HG03571 (cell line): ENCODE results near the gene CALML3.

ENCODE experiments used
- ATAC-seq: cut with Tn5 transposase; IDR thresholded peaks from one replicate; pipeline ENCODE4 v1.9.1; 2021; ENCODE audit not compliant: unreplicated experiment

The CALML3 gene

DNA sequence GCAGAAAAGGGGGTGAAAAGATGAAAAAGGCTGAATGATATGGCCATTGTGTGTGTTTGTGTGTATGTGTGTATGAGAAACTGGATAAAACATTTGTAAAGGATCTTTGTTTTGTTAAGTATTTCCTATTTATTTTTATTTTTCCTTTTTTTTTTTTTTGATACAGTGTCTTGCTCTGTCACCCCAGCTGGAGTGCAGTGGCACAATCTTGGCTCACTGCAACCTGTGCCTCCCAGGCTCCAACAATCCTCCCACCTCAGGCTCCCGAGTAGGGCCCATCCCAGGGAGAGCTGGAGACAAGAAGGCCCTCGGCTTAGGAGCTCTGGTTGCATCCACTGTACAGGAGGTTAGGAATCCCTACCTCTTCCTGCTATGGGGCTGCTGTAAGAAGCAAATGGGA, 18.5 kb upstream of the CALML3 start:
- no peak for ATAC-seq

DNA sequence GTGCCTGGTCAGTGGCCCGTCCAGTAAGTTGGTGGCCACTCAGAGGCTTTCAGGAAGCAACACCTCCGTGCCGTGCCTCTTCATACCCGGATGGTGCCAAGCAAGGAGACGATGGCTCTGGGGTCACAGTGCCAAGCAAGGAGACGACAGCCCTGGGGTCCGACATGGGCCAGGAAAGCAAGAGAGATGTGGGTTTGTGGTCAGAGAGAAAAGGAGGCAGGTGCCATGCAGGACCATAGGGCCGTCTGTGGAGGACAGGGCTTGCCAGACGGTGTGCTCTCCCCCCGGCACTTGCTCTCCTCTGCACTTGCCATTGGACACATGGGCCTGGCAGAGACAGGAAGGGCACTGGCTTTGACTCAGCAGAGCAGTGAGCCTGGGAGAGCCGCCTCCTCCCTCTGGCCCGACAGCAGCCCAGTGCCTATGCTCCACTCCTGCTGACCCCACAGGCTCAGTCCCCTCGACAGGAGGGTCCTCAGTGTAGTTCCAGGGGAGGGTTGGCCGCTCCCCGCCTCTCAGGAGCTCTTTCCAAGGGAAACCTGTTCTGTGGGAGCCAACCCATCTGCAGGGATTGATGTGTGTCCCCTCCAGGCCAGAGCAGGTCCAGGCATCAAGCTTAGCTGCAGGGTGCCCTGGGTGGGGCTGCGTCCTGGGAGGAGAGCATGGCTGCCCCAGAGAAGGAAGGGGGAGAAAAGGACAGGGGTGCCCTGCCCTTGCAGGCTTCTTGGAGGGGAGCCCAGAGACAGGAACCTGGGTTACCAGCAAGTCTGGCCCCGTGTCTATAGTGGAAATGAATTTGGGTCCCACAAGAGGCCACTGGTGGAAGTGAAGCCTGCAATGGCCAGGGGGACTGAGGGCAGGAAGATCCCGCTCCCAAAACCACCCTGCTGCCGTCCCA, 17.8 kb upstream of the CALML3 start:
- ATAC-seq, result no peak

DNA sequence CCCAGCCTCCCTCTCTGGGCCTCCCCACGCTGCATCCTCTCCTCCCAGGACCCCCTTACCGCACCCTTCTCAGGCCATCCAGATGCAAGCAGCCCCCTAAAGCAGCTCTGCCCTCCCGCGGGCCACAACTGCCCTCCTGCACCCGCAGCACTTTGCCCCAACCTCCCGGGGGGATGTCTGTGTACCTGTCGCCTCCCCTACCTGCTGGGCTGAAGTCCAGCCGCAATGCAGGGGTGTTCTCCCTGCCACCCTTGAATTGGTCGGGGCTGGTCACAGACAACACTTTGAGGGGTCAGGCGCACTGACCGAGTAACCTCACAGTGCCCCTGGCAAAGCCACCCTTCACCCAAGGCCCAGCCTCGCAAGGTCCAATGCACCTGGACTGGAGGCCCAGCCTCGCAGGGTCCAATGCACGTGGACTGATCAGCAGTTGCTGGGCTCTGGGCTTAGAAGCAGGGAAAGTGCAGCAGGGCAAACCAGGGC, 17.1 kb upstream of the CALML3 start:
- ATAC-seq, result no peak

DNA sequence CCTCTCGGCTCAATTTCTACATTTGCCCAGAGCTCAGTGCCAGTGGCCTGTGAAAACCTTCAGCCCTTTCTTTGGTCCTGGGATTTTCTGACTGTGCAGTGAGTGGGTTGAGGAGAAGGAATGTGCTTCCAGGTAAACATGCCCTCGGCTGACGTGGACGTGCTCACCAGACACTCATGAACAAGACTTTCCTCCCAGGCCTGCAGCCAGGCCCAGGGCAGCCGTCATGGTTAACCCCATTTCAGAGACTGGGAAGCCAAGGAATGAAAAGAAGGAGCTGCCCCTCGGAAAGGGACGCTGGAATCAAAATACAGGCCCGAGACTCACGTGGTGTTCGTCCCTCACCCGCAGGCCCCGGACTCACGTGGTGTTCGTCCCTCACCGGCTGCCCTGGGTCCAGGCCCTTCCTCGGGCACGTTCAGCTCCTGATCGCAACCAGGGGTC, 16.6 kb upstream of the CALML3 start:
- ATAC-seq, result no peak

DNA sequence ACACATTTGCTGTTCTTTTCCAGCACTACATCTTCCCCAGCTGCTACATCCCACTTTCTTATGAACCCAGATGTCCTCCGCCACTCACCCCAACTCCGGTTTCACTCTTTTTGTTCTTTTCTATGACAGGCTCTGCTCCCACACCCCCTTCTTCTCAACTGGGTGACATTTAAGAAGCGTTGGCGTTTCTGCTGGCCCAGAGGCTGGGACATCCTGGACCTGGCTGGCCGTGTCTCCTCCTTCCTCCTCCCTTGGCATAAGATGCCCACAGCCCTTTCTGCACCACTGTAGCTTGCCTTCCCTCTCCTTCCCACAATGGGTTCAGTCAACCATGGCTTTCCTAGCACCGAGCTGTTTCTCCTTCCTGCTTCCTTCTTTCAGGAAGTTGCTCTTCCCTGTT, 16.0 kb upstream of the CALML3 start:
- no peak for ATAC-seq

DNA sequence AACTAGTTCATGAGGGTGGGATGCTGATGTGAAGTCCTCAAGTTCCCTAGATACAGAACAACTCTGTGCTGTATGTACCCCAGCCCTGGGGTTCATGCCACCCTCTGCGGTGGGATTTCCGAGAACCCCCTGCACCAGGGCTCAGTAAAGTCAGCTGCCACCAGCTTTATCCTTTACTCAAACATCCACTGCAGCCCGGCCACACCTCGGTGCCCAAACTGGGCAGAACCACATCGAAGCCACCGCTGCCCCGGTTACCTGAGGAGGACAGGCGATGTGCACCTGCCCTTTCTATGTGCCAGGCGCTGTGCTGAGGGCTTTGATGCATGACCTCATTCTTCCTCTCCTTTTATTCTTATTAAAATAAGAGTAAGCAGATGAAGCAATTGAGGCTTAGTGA, 15.5 kb upstream of the CALML3 start:
- no peak for ATAC-seq

DNA sequence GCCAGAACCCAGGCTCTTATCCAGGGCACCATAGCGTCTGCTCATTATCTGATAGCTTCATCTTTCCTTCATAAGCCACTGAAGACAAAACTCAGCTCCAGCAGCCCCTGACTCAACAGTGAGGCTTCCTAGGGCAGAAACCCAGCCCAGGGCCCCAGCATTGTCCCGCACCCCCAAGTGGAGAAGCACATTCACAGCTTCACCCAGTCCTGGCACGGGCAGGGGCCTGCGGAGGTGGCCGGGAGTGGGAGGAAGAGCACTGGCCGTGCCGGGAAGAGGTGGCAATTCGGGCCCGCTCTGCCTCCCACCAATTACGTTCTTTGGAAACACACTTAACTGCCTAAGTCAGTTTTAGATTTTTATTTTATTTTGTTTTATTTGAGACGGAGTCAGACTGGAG, 15.1 kb upstream of the CALML3 start:
- no peak for ATAC-seq

DNA sequence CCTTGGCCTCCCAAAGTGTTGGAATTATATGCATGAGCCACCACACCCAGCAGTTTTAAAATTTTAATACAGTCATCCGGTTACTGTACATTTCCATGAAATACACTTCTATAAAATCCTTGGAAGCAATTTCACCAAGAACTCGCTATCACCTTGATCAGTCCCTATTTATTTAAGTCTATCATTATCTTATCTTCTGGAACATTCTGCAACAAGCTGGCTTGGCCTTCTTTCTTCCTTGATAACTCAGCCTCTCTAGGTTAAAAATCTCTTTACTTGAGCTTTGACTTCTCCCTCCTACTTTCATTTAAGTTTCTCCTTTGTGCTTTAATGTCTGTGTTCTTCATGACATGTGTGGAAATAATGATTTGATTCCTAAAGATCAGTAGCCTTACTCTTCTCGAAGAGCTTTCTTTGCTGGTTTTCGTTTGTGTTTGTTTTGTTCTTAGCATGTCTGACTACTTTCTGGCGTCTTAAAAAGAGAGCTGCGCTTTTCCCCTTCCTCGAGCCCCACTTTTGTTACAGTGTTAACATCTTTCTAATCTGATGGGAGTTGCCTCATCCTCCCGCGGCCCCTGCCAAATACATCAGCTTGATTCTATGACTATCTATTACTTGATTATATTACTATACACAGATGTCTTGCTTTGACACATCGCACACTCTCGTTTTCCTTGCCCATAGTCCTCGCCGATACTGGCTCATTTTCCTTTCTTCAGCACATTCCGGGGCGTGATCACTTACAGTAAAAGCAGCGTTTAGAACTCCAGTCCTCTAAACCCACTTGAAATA, 14.3 kb upstream of the CALML3 start:
- ATAC-seq, result no peak

DNA sequence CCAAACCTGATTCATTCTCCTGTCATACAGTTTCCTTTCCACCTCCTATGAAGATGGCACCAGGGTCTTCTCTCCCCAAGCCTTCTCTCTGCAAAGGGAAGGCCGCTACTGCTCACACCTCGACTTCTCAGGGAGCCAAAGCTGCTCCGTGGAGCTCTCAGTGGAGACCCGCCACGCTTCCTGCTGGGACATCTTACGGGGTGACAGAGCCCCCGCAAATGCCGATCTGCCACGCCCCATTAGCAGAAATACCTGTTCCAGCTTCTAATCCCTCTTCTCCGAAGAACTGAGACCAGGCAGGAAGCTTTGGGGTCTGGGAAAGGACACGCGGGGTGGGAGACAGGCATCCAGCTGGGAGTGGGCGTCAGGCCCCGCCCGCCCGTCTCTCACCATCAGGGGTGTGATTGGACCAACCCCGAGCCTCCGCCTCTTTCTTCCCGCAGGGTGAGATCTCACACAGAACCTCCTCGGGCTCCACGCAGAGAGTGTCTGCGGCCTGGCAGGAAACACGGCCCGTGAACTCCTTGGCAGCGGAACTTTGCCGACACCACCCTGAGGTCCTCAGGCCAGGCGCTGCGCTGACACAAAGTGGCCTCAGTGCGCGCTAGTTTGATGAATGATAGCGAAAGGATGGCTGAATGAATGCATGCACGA, 13.4 kb upstream of the CALML3 start:
- no peak for ATAC-seq

DNA sequence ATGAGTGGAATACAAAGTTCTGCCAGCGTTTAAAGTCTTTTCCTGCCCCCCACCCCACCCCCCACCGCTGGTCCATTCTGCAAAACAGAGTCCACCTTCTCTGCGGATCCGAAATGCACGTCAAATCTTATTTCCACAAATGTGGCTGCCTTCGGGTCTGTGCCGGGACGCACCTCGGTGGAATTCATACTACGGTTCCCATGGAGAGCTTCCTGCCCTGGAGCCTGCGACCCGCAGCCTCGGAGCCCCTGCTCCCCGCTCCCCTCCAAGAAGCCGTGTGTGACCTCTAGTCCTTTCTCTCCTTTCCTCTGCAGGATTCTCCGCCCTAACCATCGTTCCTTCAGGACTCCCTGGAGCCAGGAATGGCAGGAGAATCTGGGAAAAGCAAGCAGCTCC, 12.9 kb upstream of the CALML3 start:
- ATAC-seq, result no peak

DNA sequence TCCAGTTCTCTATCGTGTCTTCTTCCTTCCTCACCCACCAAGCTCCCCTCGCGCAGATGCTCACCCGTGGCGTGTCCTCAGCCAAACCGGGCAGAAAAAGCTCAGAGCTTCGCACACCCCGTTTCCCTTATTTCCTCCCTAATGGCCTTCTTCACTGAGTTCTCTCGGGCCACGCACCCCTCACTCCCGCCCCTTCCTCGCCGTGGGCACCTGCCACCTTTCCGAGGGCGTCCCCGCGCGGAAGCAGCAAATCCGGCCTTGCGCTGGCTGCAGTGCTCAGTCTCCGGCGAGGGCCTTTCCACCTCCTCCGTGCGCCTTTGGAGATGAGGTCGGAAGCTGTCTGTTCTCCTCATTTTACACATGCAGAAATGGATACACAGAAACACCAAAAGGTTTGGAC, 12.4 kb upstream of the CALML3 start:
- ATAC-seq, result no peak

DNA sequence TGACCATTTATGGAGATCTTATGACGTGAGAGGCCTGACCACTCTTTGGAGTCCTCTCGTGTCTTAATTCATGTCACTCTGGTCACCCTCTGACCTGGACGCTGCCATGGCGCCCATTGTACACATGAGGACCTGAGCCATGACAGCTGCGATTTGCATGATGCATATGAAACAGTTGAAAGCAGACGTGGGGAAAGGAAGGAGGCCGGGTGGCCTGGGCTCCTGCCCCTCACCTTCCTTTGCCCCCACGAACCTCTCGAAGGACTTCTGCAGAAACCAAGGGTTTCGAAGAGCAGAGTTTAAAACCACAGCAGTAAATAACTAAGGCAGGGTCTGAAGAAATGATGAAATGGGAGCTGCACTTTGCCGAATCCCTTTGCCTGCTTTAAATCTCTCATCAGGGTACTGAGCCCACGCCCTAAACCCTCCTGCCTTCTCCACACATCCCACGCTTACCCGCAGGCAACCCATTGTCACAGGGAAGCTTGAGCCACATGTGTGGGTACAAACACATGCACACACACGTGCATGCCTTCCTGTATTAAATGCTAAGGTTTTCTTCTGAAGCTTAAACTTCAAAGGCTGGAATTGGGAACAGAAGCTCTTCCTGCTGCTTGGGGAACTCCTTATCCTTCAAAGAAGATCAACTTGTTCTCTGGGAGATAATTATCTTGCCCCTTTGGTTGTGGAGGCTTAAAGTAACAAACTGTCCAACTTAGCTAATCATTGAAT, 11.7 kb upstream of the CALML3 start:
- ATAC-seq, result no peak

DNA sequence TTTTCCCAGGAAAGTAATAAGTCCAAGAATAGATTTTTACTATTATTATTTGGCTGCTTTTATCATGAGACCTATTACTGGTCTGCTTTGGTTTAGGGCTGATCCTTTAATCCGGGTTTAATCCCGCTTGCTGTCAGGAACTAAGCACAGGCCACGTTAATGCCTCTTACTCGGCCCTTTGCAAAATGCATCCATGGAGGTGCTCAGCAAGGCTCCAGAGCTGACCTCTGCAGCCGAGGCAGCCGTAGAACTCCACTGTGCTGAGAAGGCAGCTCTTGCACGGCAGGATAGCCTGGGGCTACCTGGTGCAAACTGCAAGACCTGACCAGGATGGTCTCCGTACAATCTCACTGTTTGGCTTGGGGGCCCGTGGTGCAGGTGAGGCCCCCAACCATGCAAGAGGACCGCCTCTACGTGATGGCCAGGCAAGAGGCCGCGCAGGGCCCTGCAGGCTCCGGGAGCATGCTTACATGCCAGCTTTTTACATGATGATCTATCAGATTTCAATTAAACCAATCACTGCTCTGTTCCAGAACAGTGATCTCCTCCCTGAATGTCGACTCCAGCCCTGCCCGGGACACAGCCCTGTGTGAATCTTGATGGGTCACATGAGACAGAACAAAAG, 10.4 kb upstream of the CALML3 start:
- ATAC-seq, result no peak

DNA sequence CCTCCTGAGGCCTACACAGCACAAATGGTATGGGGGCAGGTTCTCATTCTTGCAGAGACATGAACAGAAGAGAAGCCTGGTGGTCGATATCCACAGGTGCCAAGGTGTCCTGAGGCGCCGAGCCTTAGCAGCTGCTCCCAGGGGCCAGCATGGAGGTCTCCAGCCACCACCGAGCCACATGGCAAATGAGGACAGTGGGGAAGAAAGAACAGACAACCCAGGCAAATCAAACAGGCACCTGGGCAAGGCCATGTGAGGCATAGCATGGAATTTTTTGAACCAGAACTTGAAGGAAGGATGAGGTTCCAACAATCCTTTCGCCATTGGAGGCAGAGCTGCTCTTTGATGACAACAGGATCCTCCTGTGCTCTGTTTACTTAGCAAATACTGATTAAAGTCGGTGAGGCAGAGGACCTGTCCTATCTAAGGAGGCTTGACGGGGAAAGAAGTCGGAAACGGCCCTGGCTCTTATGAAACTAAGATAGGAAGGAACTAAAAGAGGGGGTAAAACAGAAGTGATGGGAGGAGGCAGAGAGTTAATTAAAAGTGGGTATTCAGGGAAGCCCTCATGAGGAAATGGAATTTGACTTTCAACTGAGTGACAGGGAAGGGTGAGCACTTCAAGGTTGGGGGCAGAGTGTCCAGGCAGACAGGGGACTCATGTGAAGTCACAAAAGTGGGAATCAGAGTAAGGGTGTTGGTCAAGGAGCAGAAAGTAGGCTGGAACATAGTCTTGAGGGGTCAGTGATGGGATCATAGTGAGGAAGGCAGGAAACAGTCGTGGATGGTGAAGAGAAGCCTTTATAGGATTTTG, 8.6 kb upstream of the CALML3 start:
- ATAC-seq, result no peak

DNA sequence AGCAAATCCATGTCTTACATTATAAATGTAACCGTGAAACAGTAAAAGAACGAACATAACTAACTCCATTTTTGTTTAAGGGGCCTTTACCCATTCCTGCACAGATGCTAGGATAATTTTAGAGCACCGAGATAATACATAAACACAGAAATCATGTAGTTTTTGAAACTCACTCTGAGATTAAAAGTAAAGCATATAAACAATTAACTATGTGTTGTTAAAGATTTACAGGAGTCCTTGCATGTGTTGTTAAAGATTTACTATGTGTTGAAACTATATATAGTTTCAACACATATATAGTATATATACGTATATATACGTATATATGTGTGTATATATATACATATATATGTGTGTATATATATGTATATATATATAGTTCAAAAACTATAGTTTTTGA, 7.2 kb upstream of the CALML3 start:
- ATAC-seq, result no peak

DNA sequence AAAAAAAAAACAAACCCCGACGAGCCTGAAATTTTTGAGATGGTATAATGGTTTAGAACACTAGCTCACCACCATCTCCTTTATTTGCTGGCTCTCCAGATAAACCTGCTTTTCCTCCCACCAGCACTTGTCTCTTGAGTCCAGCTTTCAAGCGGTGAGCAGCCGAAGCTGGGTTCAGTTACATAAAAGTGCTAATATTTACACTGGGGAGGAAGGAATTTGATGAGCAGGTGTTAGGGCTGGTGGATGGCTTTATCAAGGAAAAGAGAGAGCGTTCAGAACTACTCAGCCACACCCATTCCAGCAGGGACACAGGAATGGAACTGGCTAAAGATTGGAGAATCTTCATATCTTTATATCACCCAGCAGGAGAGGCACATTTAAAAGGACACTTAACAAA, 6.6 kb upstream of the CALML3 start:
- no peak for ATAC-seq

DNA sequence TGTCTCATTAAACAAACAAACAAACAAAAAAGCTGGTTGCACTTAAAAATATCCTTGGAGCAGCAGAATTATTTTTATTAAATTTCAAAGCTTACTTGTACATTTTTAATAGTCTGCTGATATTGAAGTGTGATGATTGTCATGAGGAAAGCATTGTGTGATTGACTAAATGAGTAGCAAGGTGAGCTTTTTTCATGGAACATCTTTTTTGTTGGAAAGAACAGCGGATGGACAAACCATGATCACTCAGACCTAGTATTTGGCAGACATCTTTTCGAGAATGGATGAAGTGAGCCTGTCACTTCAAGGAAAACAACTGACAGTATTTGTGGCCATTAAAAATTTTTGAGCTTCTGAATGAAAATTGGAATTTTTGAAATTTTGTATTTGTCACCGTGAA, 5.7 kb upstream of the CALML3 start:
- no peak for ATAC-seq

DNA sequence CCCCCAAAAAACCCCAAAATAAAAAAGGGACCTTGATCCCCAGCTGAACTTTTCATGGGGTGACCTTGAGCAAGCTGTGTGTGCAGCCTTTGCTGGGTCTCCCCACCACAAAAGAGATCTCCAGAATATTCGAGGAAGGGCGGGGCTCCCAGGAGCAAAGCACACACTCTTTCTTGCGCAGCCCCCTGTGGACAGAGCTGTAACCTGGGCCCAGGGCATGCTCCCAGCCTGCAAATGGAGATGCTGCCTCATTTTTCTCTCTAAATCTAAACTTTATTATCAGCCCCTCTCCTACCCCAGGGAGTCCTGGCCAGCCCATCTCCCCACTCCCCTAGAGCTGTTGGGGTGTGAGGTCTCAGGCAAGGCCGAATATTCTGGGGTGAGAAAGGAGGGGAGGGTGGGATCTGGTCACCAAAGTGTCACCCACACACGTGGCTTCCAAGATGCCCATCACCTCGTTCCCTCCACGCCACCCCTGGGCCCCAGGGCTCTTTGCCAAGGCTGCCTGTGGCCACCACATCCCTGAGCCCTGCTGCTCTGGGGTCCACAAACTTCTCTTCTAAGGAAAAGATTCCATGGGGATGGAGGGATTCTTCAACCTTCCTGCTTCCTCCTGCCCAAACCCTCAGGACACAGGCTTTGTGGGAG, 1.7 kb upstream of the CALML3 start:
- ATAC-seq, result no peak
